GM06990 (cell line): Measurements from ENCODE around the gene RAB11FIP4.

Experiments used
- DNase-seq: peaks from one replicate; pipeline ENCODE4 v3.0.0-alpha.2; 2011; ENCODE audit not compliant: insufficient read length; ENCODE audit errors: extremely low read depth
- H3K27me3 ChIP-seq: replicated peaks from 2 replicates; pipeline ENCODE4 v1.6.0; 2011; ENCODE audit warnings: low read length; ENCODE audit not compliant: control insufficient read depth, insufficient read depth
- H3K36me3 ChIP-seq: 2 replicates; pipeline ENCODE4 v1.5.1; 2011; ENCODE audit warnings: low read length; ENCODE audit not compliant: control insufficient read depth, insufficient read depth
- H3K4me3 ChIP-seq: replicated peaks from 2 replicates; pipeline ENCODE4 v1.5.1; 2011; ENCODE audit warnings: low read depth, mild to moderate bottlenecking, control low read depth, low read length
- CTCF ChIP-seq: IDR thresholded peaks from 2 replicates; pipeline ENCODE4 v1.5.1; 2011; ENCODE audit warnings: low read length, control low read depth, mild to moderate bottlenecking, inconsistent platforms; ENCODE audit not compliant: insufficient read depth, poor library complexity, severe bottlenecking

The RAB11FIP4 gene

GRCh38 chr17:31534223-31534888 is 142.9 kb downstream of the RAB11FIP4 start:
- Histone ChIP-seq H3K4me3 (no peak overlapping the region), H3K36me3 (peaks cover 5% of the 10 kb centered on the region), H3K27me3 (no peaks in the 10 kb centered on the region; the same call in 1 of the 2 replicates)
- DNase-seq: no peak
- TF ChIP-seq CTCF: no peak

- Histone ChIP-seq H3K4me3 (no peak overlapping the region), H3K27me3 (no peaks in the 10 kb centered on the region; the same call in 1 of the 2 replicates), H3K36me3 (peaks cover 5% of the 10 kb centered on the region)
- DNase-seq: peak; percentile 72
- TF ChIP-seq CTCF: no peak
Observed at GRCh38 chr17:31535581-31535981, 144.1 kb downstream of the RAB11FIP4 start.

GRCh38 chr17:31536451-31536850 is 145.0 kb downstream of the RAB11FIP4 start:
- no peak for DNase-seq
- H3K27me3 ChIP-seq: no peaks in the 10 kb centered on the region; the same call in 1 of the 2 replicates
- H3K4me3 ChIP-seq: no peak overlapping the region
- no peak for TF ChIP-seq CTCF
- peaks cover 5% of the 10 kb centered on the region for H3K36me3 ChIP-seq

- no peaks in the 10 kb centered on the region for H3K36me3 ChIP-seq
- peak; percentile 64 for DNase-seq
- H3K4me3 ChIP-seq: no peak overlapping the region
- H3K27me3 ChIP-seq: no peaks in the 10 kb centered on the region
- TF ChIP-seq CTCF: no peak
Observed at GRCh38 chr17:31537565-31538011, 146.1 kb downstream of the RAB11FIP4 start.

- TF ChIP-seq CTCF: no peak
- DNase-seq: peak; percentile 70
- Histone ChIP-seq H3K4me3 (no peak overlapping the region), H3K36me3 (no peaks in the 10 kb centered on the region), H3K27me3 (no peaks in the 10 kb centered on the region)
Observed at GRCh38 chr17:31538080-31538762, 146.7 kb downstream of the RAB11FIP4 start.
